Measurements from ENCODE around the gene ASTN2.

DNA sequence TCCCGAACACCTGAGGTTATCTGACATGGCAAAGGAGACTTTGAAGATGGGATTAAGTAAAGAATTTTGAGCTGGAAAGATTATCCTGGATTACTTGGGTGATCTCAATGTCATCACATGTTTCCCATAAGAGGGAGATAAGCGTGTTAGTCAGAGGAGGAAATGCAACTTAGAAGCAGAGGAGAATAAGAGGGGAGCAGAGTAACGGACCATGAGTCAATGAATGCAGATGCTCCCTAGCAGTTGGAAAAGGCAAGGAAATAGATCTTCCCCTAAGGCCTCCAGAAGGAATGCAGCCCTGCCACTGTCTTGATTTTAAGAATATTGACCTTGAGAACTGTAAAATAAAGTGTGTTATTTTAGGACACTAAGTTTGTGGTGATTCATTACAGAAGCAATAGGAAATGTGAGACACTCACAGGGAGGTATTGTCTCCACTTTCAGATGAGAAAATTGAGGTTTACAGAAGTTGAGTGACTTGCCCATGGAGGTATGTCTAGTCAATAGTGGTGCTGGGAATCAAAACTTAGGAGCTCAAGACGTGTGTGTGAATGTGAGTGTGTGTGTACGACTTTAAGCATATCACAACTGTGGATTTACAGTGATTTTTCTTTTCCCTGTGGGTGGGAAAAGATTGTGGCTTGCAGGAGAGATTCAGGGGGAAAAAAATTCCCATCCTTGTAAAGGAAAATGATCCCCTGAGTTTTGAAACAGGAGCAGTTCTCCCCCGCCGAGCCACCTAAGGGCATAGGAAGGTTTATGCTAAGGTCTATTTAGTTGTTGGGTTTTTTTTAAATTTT is 602.4 kb downstream of the ASTN2 start:
- no peak for TF ChIP-seq EZH2 (IDR thresholded peaks at IDR 0.05; ENCODE audit: insufficient read depth, low read length)
- TF ChIP-seq, protein P1, sequence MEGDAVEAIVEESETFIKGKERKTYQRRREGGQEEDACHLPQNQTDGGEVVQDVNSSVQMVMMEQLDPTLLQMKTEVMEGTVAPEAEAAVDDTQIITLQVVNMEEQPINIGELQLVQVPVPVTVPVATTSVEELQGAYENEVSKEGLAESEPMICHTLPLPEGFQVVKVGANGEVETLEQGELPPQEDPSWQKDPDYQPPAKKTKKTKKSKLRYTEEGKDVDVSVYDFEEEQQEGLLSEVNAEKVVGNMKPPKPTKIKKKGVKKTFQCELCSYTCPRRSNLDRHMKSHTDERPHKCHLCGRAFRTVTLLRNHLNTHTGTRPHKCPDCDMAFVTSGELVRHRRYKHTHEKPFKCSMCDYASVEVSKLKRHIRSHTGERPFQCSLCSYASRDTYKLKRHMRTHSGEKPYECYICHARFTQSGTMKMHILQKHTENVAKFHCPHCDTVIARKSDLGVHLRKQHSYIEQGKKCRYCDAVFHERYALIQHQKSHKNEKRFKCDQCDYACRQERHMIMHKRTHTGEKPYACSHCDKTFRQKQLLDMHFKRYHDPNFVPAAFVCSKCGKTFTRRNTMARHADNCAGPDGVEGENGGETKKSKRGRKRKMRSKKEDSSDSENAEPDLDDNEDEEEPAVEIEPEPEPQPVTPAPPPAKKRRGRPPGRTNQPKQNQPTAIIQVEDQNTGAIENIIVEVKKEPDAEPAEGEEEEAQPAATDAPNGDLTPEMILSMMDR (IDR thresholded peaks at IDR 0.05; ENCODE audit: insufficient read depth, low read depth, low read length): no peak
